Calu3 (cell line): ENCODE data around the gene CSF1. TPM values are rescaled to one million over a fixed set of nuclear protein-coding genes. Genes with fewer than 3 reads are reported as not detected.
"Not testable (repeated sequence)": the region's sequence is repeated elsewhere in the genome, so short reads cannot be mapped to it uniquely, and the experiment has no call there.

Experiments
- BruUV-seq: library from RNA; stranded (reverse); fragments of 400-500 nt; replicated peaks from 2 replicates; lab custom pipeline; 2021; lab: Mats Ljungman, UMichigan
- CTCF ChIA-PET: fragments of 300-600 bp; sonication (Branson Sonifier 250); formaldehyde crosslinking; loops from one replicate; lab custom pipeline; 2022; ENCODE audit warnings: antibody characterized with exemption; lab: Charles Lee
- DNase-seq: peaks from one replicate; pipeline ENCODE4 v3.0.0; 2022
- H3K27ac Mint-ChIP-seq: one replicate; pipeline ENCODE4 v1.8.0; 2022; ENCODE audit warnings: mixed read lengths; ENCODE audit not compliant: unreplicated experiment
- H3K27me3 Mint-ChIP-seq: one replicate; pipeline ENCODE4 v1.8.0; 2022; ENCODE audit warnings: mixed read lengths; ENCODE audit not compliant: unreplicated experiment
- H3K36me3 Mint-ChIP-seq: one replicate; pipeline ENCODE4 v1.8.0; 2022; ENCODE audit warnings: mild to moderate bottlenecking, moderate library complexity, mixed read lengths; ENCODE audit not compliant: insufficient read depth, unreplicated experiment
- H3K4me1 Mint-ChIP-seq: one replicate; pipeline ENCODE4 v1.8.0; 2022; ENCODE audit warnings: mild to moderate bottlenecking, low read depth, mixed read lengths; ENCODE audit not compliant: unreplicated experiment
- H3K4me3 Mint-ChIP-seq: one replicate; pipeline ENCODE4 v1.8.0; 2022; ENCODE audit warnings: mild to moderate bottlenecking, low read depth, moderate library complexity, mixed read lengths; ENCODE audit not compliant: unreplicated experiment
- H3K9me3 Mint-ChIP-seq: one replicate; pipeline ENCODE4 v1.8.0; 2022; ENCODE audit warnings: low read depth, mixed read lengths; ENCODE audit not compliant: unreplicated experiment
- intact Hi-C: fragments of 100-400 bp; cut with micrococcal nuclease; formaldehyde crosslinking; loops from one replicate; pipeline ENCODE4 v1.10.0; 2022; ENCODE audit not compliant: unreplicated experiment
- total RNA-seq: library from RNA; stranded (reverse); gene quantifications from 2 replicates; pipeline ENCODE4 v1.2.3, GENCODE V29; 2022
- TF ChIP-seq, protein P1 (sequence below): fragments of 200-600 bp; IDR thresholded peaks from one replicate; pipeline ENCODE4 v1.8.0; 2022; ENCODE audit warnings: antibody characterized with exemption; ENCODE audit not compliant: unreplicated experiment

Gene CSF1
- total RNA-seq, 1 experiment from 2014 or later: 10.8 TPM

DNA sequence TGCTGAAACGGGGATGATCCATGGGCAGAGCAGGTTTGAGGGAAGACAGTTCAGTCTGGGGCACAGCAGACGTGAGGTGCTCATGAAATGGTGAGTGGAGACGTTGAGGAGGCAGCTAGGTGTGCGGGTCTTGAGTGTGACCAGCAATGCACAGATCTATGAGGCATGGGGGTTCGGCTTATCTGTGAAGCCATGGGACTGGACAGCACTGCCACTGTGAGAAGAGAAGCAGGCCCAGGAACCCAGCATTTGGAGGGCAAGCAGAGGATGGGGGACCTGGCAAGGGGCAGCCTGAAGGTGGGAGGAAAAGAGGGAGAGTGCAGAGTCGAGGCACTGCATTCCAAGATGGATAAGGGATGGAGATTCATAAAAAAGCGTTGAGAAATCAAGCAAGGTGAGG lies 8.0 kb downstream of the CSF1 start:
- no peak for DNase-seq
- intact Hi-C loops: loop anchor here (10.0 kb wide), 1 partner anchor 134 kb away; no protein-coding TSS in a partner anchor
- CTCF ChIA-PET: no interaction called here
- peaks cover 5% of the 10 kb centered on the region for H3K36me3 Mint-ChIP-seq
- BruUV-seq: no TSS peak
- no peaks in the 10 kb centered on the region for H3K9me3 Mint-ChIP-seq
- no peaks in the 10 kb centered on the region for H3K27me3 Mint-ChIP-seq
- TF ChIP-seq, protein P1, sequence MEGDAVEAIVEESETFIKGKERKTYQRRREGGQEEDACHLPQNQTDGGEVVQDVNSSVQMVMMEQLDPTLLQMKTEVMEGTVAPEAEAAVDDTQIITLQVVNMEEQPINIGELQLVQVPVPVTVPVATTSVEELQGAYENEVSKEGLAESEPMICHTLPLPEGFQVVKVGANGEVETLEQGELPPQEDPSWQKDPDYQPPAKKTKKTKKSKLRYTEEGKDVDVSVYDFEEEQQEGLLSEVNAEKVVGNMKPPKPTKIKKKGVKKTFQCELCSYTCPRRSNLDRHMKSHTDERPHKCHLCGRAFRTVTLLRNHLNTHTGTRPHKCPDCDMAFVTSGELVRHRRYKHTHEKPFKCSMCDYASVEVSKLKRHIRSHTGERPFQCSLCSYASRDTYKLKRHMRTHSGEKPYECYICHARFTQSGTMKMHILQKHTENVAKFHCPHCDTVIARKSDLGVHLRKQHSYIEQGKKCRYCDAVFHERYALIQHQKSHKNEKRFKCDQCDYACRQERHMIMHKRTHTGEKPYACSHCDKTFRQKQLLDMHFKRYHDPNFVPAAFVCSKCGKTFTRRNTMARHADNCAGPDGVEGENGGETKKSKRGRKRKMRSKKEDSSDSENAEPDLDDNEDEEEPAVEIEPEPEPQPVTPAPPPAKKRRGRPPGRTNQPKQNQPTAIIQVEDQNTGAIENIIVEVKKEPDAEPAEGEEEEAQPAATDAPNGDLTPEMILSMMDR: no peak
- H3K27ac Mint-ChIP-seq: no peak overlapping the region
- H3K4me3 Mint-ChIP-seq: no peak overlapping the region
- peaks cover 13% of the 10 kb centered on the region for H3K4me1 Mint-ChIP-seq

GRCh38 chr1:109919303-109919702 lies 8.7 kb downstream of the CSF1 start:
- no peak for DNase-seq
- TF ChIP-seq, protein P1: no peak
- Mint-ChIP-seq H3K4me3 (no peak overlapping the region), H3K4me1 (peaks cover 13% of the 10 kb centered on the region), H3K36me3 (peaks cover 5% of the 10 kb centered on the region), H3K27me3 (no peaks in the 10 kb centered on the region), H3K27ac (no peak overlapping the region), H3K9me3 (no peaks in the 10 kb centered on the region)
- no TSS peak for BruUV-seq
- CTCF ChIA-PET: no interaction called here
- intact Hi-C loops: loop anchor here (10.0 kb wide), 1 partner anchor 135 kb away; no protein-coding TSS in a partner anchor

GRCh38 chr1:109920391-109920790 lies 9.7 kb downstream of the CSF1 start:
- H3K36me3 Mint-ChIP-seq, intact Hi-C loops, H3K27me3 Mint-ChIP-seq, CTCF ChIA-PET, BruUV-seq, H3K9me3 Mint-ChIP-seq, H3K27ac Mint-ChIP-seq, DNase-seq, H3K4me3 Mint-ChIP-seq: not testable (repeated sequence)
- peaks cover 13% of the 10 kb centered on the region for H3K4me1 Mint-ChIP-seq

DNA sequence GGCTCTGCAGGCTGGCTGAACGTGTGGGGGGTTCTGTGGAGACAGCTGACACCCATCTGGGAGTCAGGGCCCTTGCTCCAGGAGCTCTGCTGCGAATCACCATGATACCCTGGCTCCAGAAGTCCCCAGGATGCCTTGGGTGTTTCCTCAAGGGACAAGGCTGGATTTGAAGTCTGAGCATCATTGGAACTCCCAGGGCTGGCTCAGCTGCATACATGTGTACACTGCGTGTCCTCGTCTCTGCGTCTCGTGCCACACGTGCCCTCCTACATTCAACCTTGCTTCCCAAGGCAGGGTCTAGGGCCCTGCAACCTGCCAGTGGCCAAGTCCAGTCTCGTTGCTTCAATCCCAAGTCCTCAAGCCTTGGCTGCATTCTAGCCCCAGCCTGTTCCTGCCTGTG lies 11.7 kb downstream of the CSF1 start:
- no peak for DNase-seq
- H3K36me3 Mint-ChIP-seq: peaks cover 13% of the 10 kb centered on the region
- TF ChIP-seq, protein P1: no peak
- BruUV-seq: no TSS peak
- CTCF ChIA-PET: no interaction called here
- H3K9me3 Mint-ChIP-seq: no peaks in the 10 kb centered on the region
- no peak overlapping the region for H3K27ac Mint-ChIP-seq
- H3K4me1 Mint-ChIP-seq: peaks cover 21% of the 10 kb centered on the region
- H3K27me3 Mint-ChIP-seq: no peaks in the 10 kb centered on the region
- H3K4me3 Mint-ChIP-seq: no peak overlapping the region
- intact Hi-C loops: no loop called here

GRCh38 chr1:109923131-109923945 lies 12.7 kb downstream of the CSF1 start:
- intact Hi-C loops: no loop called here
- DNase-seq: no peak
- no peaks in the 10 kb centered on the region for H3K27me3 Mint-ChIP-seq
- TF ChIP-seq, protein P1: no peak
- H3K36me3 Mint-ChIP-seq: peaks cover 13% of the 10 kb centered on the region
- BruUV-seq: no TSS peak
- H3K4me1 Mint-ChIP-seq: peaks cover 11% of the 10 kb centered on the region
- no peaks in the 10 kb centered on the region for H3K9me3 Mint-ChIP-seq
- CTCF ChIA-PET: interaction anchor here (1.2 kb wide), 1 partner anchor 57 kb away, joined by 4 read pairs; no protein-coding TSS in a partner anchor
- no peak overlapping the region for H3K27ac Mint-ChIP-seq
- H3K4me3 Mint-ChIP-seq: no peak overlapping the region
